Measurements from ENCODE around the gene LRRC9.

The LRRC9 gene

DNA sequence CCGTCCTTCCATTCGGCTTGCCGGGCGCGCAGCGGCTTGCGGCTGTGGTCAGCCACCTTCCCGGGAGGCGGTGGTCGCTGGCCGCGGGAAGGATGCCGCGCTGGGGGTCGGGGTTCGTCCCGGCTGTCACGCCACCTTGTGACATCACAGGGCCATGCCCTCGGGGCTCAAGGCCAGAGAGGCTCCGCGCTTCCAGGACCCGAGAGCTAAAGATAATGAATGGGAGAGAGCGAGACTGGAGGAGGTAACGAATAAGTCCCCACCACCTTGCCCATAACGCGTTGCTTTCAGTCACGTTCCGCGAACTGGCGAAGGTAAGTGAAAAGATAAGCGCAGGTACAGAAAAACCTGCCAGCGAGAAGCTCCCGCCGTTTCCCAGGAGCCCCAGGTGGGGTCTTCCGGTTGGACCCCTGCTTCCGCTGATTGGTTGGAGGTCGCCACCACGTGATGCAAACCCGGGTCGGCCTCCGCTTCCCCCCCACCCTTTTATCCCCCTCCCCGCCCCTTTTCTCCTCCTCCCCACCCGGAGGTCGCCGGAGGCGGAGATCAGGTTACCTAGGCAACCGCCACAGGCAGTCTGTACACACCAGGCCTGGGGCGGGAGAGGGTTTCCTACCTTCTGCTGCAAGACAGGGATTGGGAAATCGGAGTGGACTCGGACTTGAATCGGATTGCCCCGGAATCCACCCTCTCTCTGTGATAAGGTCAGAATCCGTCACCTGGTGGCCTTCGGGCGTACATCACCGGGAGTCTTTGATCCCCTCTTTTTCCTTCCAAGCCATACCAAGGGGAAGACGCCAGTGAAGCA lies at the start of gene LRRC9:
LRRC9 (plus strand) TSS at position 575 of the 808 bp plus-strand sequence.
- Histone ChIP-seq H3K9ac (ENCODE audit: low read length) (peak within 1 kb of the TSS; percentile 78), H3K4me1 (ENCODE audit: control insufficient read depth, insufficient read depth, low read length) (peaks cover 11% of the 10 kb centered on the region; the same call in 1 of the 2 replicates), H3K4me3 (ENCODE audit: low read depth, low read length) (peak within 1 kb of the TSS; percentile 81), H3K27me3 (ENCODE audit: control insufficient read depth, insufficient read depth, low read length) (no peaks in the 10 kb centered on the region), H3K27ac (ENCODE audit: low read depth, low read length) (peak within 1 kb of the TSS; percentile 63; the same call in 1 of the 2 replicates), H3K9me3 (ENCODE audit: control insufficient read depth, insufficient read depth, low read depth, low read length) (no peaks in the 10 kb centered on the region), H3K36me3 (ENCODE audit: control insufficient read depth, insufficient read depth, low read length) (no peaks in the 10 kb centered on the region)

- no peak within 1 kb of the TSS for H3K27ac ChIP-seq (ENCODE audit: low read depth, low read length)
- H3K9me3 ChIP-seq (ENCODE audit: control insufficient read depth, insufficient read depth, low read depth, low read length): no peaks in the 10 kb centered on the region
- H3K27me3 ChIP-seq (ENCODE audit: control insufficient read depth, insufficient read depth, low read length): peaks cover 85% of the 10 kb centered on the region
- no peaks in the 10 kb centered on the region for H3K36me3 ChIP-seq (ENCODE audit: control insufficient read depth, insufficient read depth, low read length)
- peak within 1 kb of the TSS; percentile 67 for H3K4me3 ChIP-seq (ENCODE audit: low read depth, low read length)
- H3K4me1 ChIP-seq (ENCODE audit: control insufficient read depth, insufficient read depth, low read length): peaks cover 6% of the 10 kb centered on the region; the same call in 1 of the 2 replicates
- H3K9ac ChIP-seq (ENCODE audit: low read length): peak within 1 kb of the TSS; percentile 0
Measured at GRCh38 chr14:59870277-59871165, 49.4 kb upstream of the LRRC9 start, which contains the start of gene RTN1. TSS of gene RTN1 (minus strand) at chr14:59870776. CDS start at chr14:59870630, 146 bp downstream.

DNA sequence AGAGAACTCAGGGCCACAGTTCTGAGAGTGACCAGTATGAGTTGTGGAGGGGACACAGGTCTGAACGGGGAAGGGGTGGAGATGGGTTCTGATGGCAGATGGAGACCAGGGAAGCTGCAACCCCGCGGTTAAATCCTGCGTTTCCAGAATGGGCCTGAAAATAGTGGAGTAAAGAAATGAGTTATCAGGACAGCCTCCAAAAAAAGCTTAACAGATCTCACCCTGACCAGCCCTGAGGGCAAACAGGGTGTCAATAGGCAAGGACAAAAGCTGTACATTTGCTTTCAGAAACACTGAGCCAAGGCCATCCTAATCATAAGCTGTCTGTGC lies 48.8 kb upstream of the LRRC9 start:
- peaks cover 80% of the 10 kb centered on the region for H3K27me3 ChIP-seq (ENCODE audit: control insufficient read depth, insufficient read depth, low read length)
- no peaks in the 10 kb centered on the region for H3K9me3 ChIP-seq (ENCODE audit: control insufficient read depth, insufficient read depth, low read depth, low read length)
- peak overlapping the region; percentile 67 for H3K4me3 ChIP-seq (ENCODE audit: low read depth, low read length)

GRCh38 chr14:59882957-59883356 lies 37.0 kb upstream of the LRRC9 start:
- Histone ChIP-seq H3K9me3 (ENCODE audit: control insufficient read depth, insufficient read depth, low read depth, low read length) (no peaks in the 10 kb centered on the region), H3K4me1 (ENCODE audit: control insufficient read depth, insufficient read depth, low read length) (no peaks in the 10 kb centered on the region), H3K27me3 (ENCODE audit: control insufficient read depth, insufficient read depth, low read length) (peaks cover 6% of the 10 kb centered on the region; the same call in 1 of the 2 replicates), H3K27ac (ENCODE audit: low read depth, low read length) (no peak overlapping the region), H3K9ac (ENCODE audit: low read length) (no peak overlapping the region), H3K4me3 (ENCODE audit: low read depth, low read length) (no peak overlapping the region), H3K36me3 (ENCODE audit: control insufficient read depth, insufficient read depth, low read length) (no peaks in the 10 kb centered on the region)

More for the DNA sequence above, 48.8 kb upstream of the LRRC9 start:
- Histone ChIP-seq H3K27ac (ENCODE audit: low read depth, low read length) (no peak overlapping the region), H3K4me1 (ENCODE audit: control insufficient read depth, insufficient read depth, low read length) (peaks cover 6% of the 10 kb centered on the region; the same call in 1 of the 2 replicates), H3K9ac (ENCODE audit: low read length) (no peak overlapping the region), H3K36me3 (ENCODE audit: control insufficient read depth, insufficient read depth, low read length) (no peaks in the 10 kb centered on the region)

- Histone ChIP-seq H3K9ac (ENCODE audit: low read length) (no peak overlapping the region), H3K4me1 (ENCODE audit: control insufficient read depth, insufficient read depth, low read length) (no peaks in the 10 kb centered on the region), H3K9me3 (ENCODE audit: control insufficient read depth, insufficient read depth, low read depth, low read length) (no peaks in the 10 kb centered on the region), H3K27me3 (ENCODE audit: control insufficient read depth, insufficient read depth, low read length) (no peaks in the 10 kb centered on the region), H3K27ac (ENCODE audit: low read depth, low read length) (no peak overlapping the region), H3K4me3 (ENCODE audit: low read depth, low read length) (no peak overlapping the region), H3K36me3 (ENCODE audit: control insufficient read depth, insufficient read depth, low read length) (no peaks in the 10 kb centered on the region)
Measured at GRCh38 chr14:59890676-59891075, 29.3 kb upstream of the LRRC9 start.

- no peak overlapping the region for H3K27ac ChIP-seq (ENCODE audit: low read depth, low read length)
- H3K9ac ChIP-seq (ENCODE audit: low read length): no peak overlapping the region
- H3K36me3 ChIP-seq (ENCODE audit: control insufficient read depth, insufficient read depth, low read length): no peaks in the 10 kb centered on the region
- H3K27me3 ChIP-seq (ENCODE audit: control insufficient read depth, insufficient read depth, low read length): no peaks in the 10 kb centered on the region
- no peaks in the 10 kb centered on the region for H3K9me3 ChIP-seq (ENCODE audit: control insufficient read depth, insufficient read depth, low read depth, low read length)
- H3K4me1 ChIP-seq (ENCODE audit: control insufficient read depth, insufficient read depth, low read length): no peaks in the 10 kb centered on the region
- H3K4me3 ChIP-seq (ENCODE audit: low read depth, low read length): no peak overlapping the region
Measured at GRCh38 chr14:59895721-59896120, 24.2 kb upstream of the LRRC9 start.

- Histone ChIP-seq H3K27me3 (ENCODE audit: control insufficient read depth, insufficient read depth, low read length) (no peaks in the 10 kb centered on the region), H3K4me3 (ENCODE audit: low read depth, low read length) (no peak overlapping the region), H3K9ac (ENCODE audit: low read length) (no peak overlapping the region), H3K4me1 (ENCODE audit: control insufficient read depth, insufficient read depth, low read length) (no peaks in the 10 kb centered on the region), H3K9me3 (ENCODE audit: control insufficient read depth, insufficient read depth, low read depth, low read length) (no peaks in the 10 kb centered on the region), H3K27ac (ENCODE audit: low read depth, low read length) (no peak overlapping the region), H3K36me3 (ENCODE audit: control insufficient read depth, insufficient read depth, low read length) (no peaks in the 10 kb centered on the region)
Measured at GRCh38 chr14:59897757-59898383, 22.1 kb upstream of the LRRC9 start.

DNA sequence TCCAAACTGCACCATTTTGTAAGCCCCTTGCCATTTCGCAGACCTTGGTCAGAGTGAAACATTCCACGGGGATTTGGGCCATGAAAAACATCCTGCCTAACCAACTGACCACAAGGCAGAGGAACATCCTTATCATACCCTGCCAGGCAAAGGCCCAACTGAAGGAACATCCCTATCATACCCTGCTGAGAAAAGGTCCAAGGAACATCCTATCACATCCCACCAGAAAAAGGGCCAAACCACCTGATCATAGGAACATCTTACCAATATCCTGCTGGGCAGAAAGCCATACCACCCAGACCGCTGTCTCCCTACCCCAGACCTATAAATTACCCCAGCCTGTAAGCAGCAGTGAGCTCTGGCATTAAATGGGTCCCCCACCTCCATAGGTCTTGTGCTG lies 19.4 kb upstream of the LRRC9 start:
- no peaks in the 10 kb centered on the region for H3K4me1 ChIP-seq (ENCODE audit: control insufficient read depth, insufficient read depth, low read length)
- no peak overlapping the region for H3K4me3 ChIP-seq (ENCODE audit: low read depth, low read length)
- no peak overlapping the region for H3K9ac ChIP-seq (ENCODE audit: low read length)
- no peaks in the 10 kb centered on the region for H3K9me3 ChIP-seq (ENCODE audit: control insufficient read depth, insufficient read depth, low read depth, low read length)
- no peaks in the 10 kb centered on the region for H3K36me3 ChIP-seq (ENCODE audit: control insufficient read depth, insufficient read depth, low read length)
- H3K27me3 ChIP-seq (ENCODE audit: control insufficient read depth, insufficient read depth, low read length): no peaks in the 10 kb centered on the region
- H3K27ac ChIP-seq (ENCODE audit: low read depth, low read length): no peak overlapping the region

GRCh38 chr14:59904184-59904583 lies 15.8 kb upstream of the LRRC9 start:
- Histone ChIP-seq H3K9me3 (ENCODE audit: control insufficient read depth, insufficient read depth, low read depth, low read length) (no peaks in the 10 kb centered on the region), H3K36me3 (ENCODE audit: control insufficient read depth, insufficient read depth, low read length) (no peaks in the 10 kb centered on the region), H3K4me1 (ENCODE audit: control insufficient read depth, insufficient read depth, low read length) (no peaks in the 10 kb centered on the region), H3K4me3 (ENCODE audit: low read depth, low read length) (no peak overlapping the region), H3K27ac (ENCODE audit: low read depth, low read length) (no peak overlapping the region), H3K27me3 (ENCODE audit: control insufficient read depth, insufficient read depth, low read length) (no peaks in the 10 kb centered on the region), H3K9ac (ENCODE audit: low read length) (no peak overlapping the region)

- H3K4me1 ChIP-seq (ENCODE audit: control insufficient read depth, insufficient read depth, low read length): no peaks in the 10 kb centered on the region; the same call in 1 of the 2 replicates
- no peaks in the 10 kb centered on the region for H3K36me3 ChIP-seq (ENCODE audit: control insufficient read depth, insufficient read depth, low read length)
- no peak overlapping the region for H3K9ac ChIP-seq (ENCODE audit: low read length)
- H3K27ac ChIP-seq (ENCODE audit: low read depth, low read length): no peak overlapping the region
- H3K9me3 ChIP-seq (ENCODE audit: control insufficient read depth, insufficient read depth, low read depth, low read length): no peaks in the 10 kb centered on the region
- no peaks in the 10 kb centered on the region for H3K27me3 ChIP-seq (ENCODE audit: control insufficient read depth, insufficient read depth, low read length)
- H3K4me3 ChIP-seq (ENCODE audit: low read depth, low read length): no peak overlapping the region
Measured at GRCh38 chr14:59905188-59905587, 14.8 kb upstream of the LRRC9 start.
